Astrocyte (in vitro differentiated cells and primary cell): ENCODE data around the gene FBXO48.

Experiments used
- CTCF ChIP-seq: IDR thresholded peaks from 2 replicates; pipeline ENCODE4 v1.5.1; 2011; ENCODE audit warnings: low read depth, mild to moderate bottlenecking, inconsistent platforms, low read length, moderate library complexity; ENCODE audit not compliant: insufficient read depth
- EZH2 ChIP-seq: IDR thresholded peaks from 2 replicates; pipeline ENCODE4 v1.6.1; 2012; ENCODE audit warnings: mild to moderate bottlenecking, low read length, inconsistent platforms; ENCODE audit not compliant: insufficient read depth

- TF ChIP-seq CTCF: no peak
- no peak for TF ChIP-seq EZH2
These were observed 15.3 kb upstream of the FBXO48 start for GRCh38 chr2:68482296-68482820.
